ENCODE results near the gene PTPN5.
A peak's percentile ranks its signal among the peaks of the same experiment; 100 is the strongest.
"Not testable (repeated sequence)": the region's sequence is repeated elsewhere in the genome, so short reads cannot be mapped to it uniquely, and the experiment has no call there.

PTPN5 gene

GRCh38 chr11:18791207-18791968 lies at the start of gene PTPN5:
Gene PTPN5 (minus strand): TSS chr11:18791798. CDS start chr11:18771958, 19,840 bp downstream.
- Mint-ChIP-seq H3K27me3 (ENCODE audit: low read depth) (peaks cover 75% of the 10 kb centered on the region), H3K27ac (no peak within 1 kb of the TSS), H3K4me3 (no peak within 1 kb of the TSS), H3K9me3 (no peaks in the 10 kb centered on the region), H3K4me1 (ENCODE audit: low read depth) (no peaks in the 10 kb centered on the region), H3K36me3 (ENCODE audit: low read depth) (no peaks in the 10 kb centered on the region)

GRCh38 chr11:18836417-18836816 lies 44.8 kb upstream of the PTPN5 start:
- Mint-ChIP-seq H3K9me3 (peaks cover 13% of the 10 kb centered on the region), H3K27me3 (ENCODE audit: low read depth) (peaks cover 19% of the 10 kb centered on the region), H3K4me3 (no peak overlapping the region), H3K27ac (no peak overlapping the region), H3K4me1 (ENCODE audit: low read depth) (no peaks in the 10 kb centered on the region), H3K36me3 (ENCODE audit: low read depth) (no peaks in the 10 kb centered on the region)

GRCh38 chr11:18834754-18835466 lies 43.3 kb upstream of the PTPN5 start:
- Mint-ChIP-seq H3K36me3 (ENCODE audit: low read depth) (no peaks in the 10 kb centered on the region), H3K27ac (peak overlapping the region; percentile 26), H3K27me3 (ENCODE audit: low read depth) (peaks cover 30% of the 10 kb centered on the region), H3K4me3 (no peak overlapping the region), H3K4me1 (ENCODE audit: low read depth) (no peaks in the 10 kb centered on the region), H3K9me3 (peaks cover 4% of the 10 kb centered on the region)

- H3K36me3 Mint-ChIP-seq (ENCODE audit: low read depth); H3K4me3 Mint-ChIP-seq; H3K4me1 Mint-ChIP-seq (ENCODE audit: low read depth); H3K27ac Mint-ChIP-seq; H3K9me3 Mint-ChIP-seq: not testable (repeated sequence)
- H3K27me3 Mint-ChIP-seq (ENCODE audit: low read depth) = peaks cover 15% of the 10 kb centered on the region
Observed at GRCh38 chr11:18820160-18820559, 28.6 kb upstream of the PTPN5 start.

- no peaks in the 10 kb centered on the region for H3K4me1 Mint-ChIP-seq (ENCODE audit: low read depth)
- peaks cover 39% of the 10 kb centered on the region for H3K27me3 Mint-ChIP-seq (ENCODE audit: low read depth)
- no peak overlapping the region for H3K27ac Mint-ChIP-seq
- H3K4me3 Mint-ChIP-seq = no peak overlapping the region
- no peaks in the 10 kb centered on the region for H3K9me3 Mint-ChIP-seq
- H3K36me3 Mint-ChIP-seq (ENCODE audit: low read depth) = no peaks in the 10 kb centered on the region
Observed at GRCh38 chr11:18804199-18804999, 12.8 kb upstream of the PTPN5 start.

GRCh38 chr11:18802381-18803257 lies 11.0 kb upstream of the PTPN5 start:
- no peak overlapping the region for H3K4me3 Mint-ChIP-seq
- H3K36me3 Mint-ChIP-seq (ENCODE audit: low read depth) = no peaks in the 10 kb centered on the region
- no peak overlapping the region for H3K27ac Mint-ChIP-seq
- no peaks in the 10 kb centered on the region for H3K4me1 Mint-ChIP-seq (ENCODE audit: low read depth)
- H3K9me3 Mint-ChIP-seq = no peaks in the 10 kb centered on the region
- peaks cover 42% of the 10 kb centered on the region for H3K27me3 Mint-ChIP-seq (ENCODE audit: low read depth)

GRCh38 chr11:18798799-18799469 lies 7.3 kb upstream of the PTPN5 start:
- no peaks in the 10 kb centered on the region for H3K4me1 Mint-ChIP-seq (ENCODE audit: low read depth)
- H3K4me3 Mint-ChIP-seq = no peak overlapping the region
- no peak overlapping the region for H3K27ac Mint-ChIP-seq

GRCh38 chr11:18794956-18795355 lies 3.4 kb upstream of the PTPN5 start:
- Mint-ChIP-seq H3K27me3 (ENCODE audit: low read depth) (peaks cover 59% of the 10 kb centered on the region), H3K36me3 (ENCODE audit: low read depth) (no peaks in the 10 kb centered on the region), H3K4me1 (ENCODE audit: low read depth) (no peaks in the 10 kb centered on the region), H3K9me3 (no peaks in the 10 kb centered on the region), H3K4me3 (no peak overlapping the region), H3K27ac (no peak overlapping the region)

More at GRCh38 chr11:18798799-18799469, 7.3 kb upstream of the PTPN5 start:
- H3K9me3 Mint-ChIP-seq = no peaks in the 10 kb centered on the region
- H3K36me3 Mint-ChIP-seq (ENCODE audit: low read depth) = no peaks in the 10 kb centered on the region
- peaks cover 43% of the 10 kb centered on the region for H3K27me3 Mint-ChIP-seq (ENCODE audit: low read depth)

- Mint-ChIP-seq H3K27ac (no peak overlapping the region), H3K4me3 (no peak overlapping the region), H3K27me3 (ENCODE audit: low read depth) (peaks cover 72% of the 10 kb centered on the region), H3K36me3 (ENCODE audit: low read depth) (no peaks in the 10 kb centered on the region), H3K4me1 (ENCODE audit: low read depth) (no peaks in the 10 kb centered on the region), H3K9me3 (no peaks in the 10 kb centered on the region)
Observed at GRCh38 chr11:18792827-18793226, 1.2 kb upstream of the PTPN5 start.

GRCh38 chr11:18791969-18792628 lies 501 bp upstream of the PTPN5 start:
- H3K27ac Mint-ChIP-seq = no peak overlapping the region
- no peaks in the 10 kb centered on the region for H3K36me3 Mint-ChIP-seq (ENCODE audit: low read depth)
- H3K4me3 Mint-ChIP-seq = no peak overlapping the region
- H3K4me1 Mint-ChIP-seq (ENCODE audit: low read depth) = no peaks in the 10 kb centered on the region
- H3K9me3 Mint-ChIP-seq = no peaks in the 10 kb centered on the region
- H3K27me3 Mint-ChIP-seq (ENCODE audit: low read depth) = peaks cover 72% of the 10 kb centered on the region

GRCh38 chr11:18790883-18791206 lies 753 bp downstream of the PTPN5 start:
- H3K36me3 Mint-ChIP-seq (ENCODE audit: low read depth) = no peaks in the 10 kb centered on the region
- peaks cover 79% of the 10 kb centered on the region for H3K27me3 Mint-ChIP-seq (ENCODE audit: low read depth)
- H3K27ac Mint-ChIP-seq = no peak overlapping the region
- no peaks in the 10 kb centered on the region for H3K4me1 Mint-ChIP-seq (ENCODE audit: low read depth)
- no peaks in the 10 kb centered on the region for H3K9me3 Mint-ChIP-seq
- H3K4me3 Mint-ChIP-seq = no peak overlapping the region

GRCh38 chr11:18789942-18790341 lies 1.7 kb downstream of the PTPN5 start:
- H3K36me3 Mint-ChIP-seq (ENCODE audit: low read depth) = no peaks in the 10 kb centered on the region
- H3K27me3 Mint-ChIP-seq (ENCODE audit: low read depth) = peaks cover 77% of the 10 kb centered on the region
- no peaks in the 10 kb centered on the region for H3K9me3 Mint-ChIP-seq
- H3K27ac Mint-ChIP-seq = no peak overlapping the region
- no peaks in the 10 kb centered on the region for H3K4me1 Mint-ChIP-seq (ENCODE audit: low read depth)
- no peak overlapping the region for H3K4me3 Mint-ChIP-seq

GRCh38 chr11:18785411-18785810 lies 6.2 kb downstream of the PTPN5 start:
- Mint-ChIP-seq H3K4me1 (ENCODE audit: low read depth) (no peaks in the 10 kb centered on the region), H3K27ac (no peak overlapping the region), H3K36me3 (ENCODE audit: low read depth) (no peaks in the 10 kb centered on the region), H3K9me3 (no peaks in the 10 kb centered on the region), H3K4me3 (no peak overlapping the region), H3K27me3 (ENCODE audit: low read depth) (peaks cover 46% of the 10 kb centered on the region)

Measured in T-helper 1 cell treated with Interleukin-12 subunit alpha and Interleukin-12 subunit beta and Interleukin-4 antibody, amounts not matched to agents 30 μg/mL and 1 μg/mL, for 36 hours (primary cell).